NCI-H187 (cell line): Measurements from ENCODE around the gene B3GAT1.

Source experiments
- DNase-seq, 2 experiments: peaks; one replicate each; lab custom pipeline; 2025; lab: John Stamatoyannopoulos, UW

The B3GAT1 gene

DNA sequence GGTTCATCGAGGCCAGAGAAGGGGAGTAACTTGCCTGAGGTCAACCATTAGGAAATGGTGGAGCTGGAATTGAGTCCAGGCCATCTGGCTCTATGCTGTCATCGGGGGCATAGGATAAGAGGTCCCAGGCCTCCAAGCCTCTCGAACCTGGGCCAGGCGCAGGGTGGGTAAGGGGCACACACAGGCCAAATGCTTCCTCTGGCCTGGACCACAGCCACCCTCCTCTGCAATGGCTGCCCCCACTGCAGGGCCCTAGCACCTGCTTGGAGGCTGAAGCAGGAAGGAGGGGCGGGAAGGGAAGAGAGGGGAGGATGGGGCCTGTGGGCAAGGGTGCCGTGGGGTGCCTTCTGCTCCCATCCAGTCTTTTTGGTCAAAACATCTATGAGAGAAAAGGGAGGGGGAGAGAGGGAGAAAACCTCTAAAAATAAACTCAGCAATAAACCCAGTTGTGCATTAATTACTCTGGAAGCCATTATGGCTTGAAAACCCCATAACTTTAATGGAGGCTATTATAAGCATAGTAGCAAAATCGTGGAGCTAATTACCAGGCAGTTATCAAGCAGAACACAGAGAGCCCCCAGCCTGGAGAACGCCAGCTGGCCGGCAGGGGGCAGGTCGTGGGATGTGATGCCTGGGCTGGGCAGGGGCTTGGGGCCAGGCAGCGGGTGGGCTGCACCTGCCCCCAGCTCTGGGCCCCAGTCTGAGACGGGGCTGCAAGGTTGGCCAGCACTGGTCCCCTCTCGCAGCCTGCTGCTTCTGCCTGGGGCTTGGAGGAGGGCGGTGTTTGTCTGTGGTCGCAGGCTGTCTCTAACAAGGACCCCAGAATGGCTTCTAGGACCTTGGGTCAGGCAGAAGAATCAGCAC, 21.1 kb downstream of the B3GAT1 start:
- no peak for DNase-seq

- no peak for DNase-seq
Observed at GRCh38 chr11:134389464-134390180, 22.4 kb downstream of the B3GAT1 start.

GRCh38 chr11:134388590-134388989, 23.5 kb downstream of the B3GAT1 start:
- no peak for DNase-seq

- no peak for DNase-seq
Observed at GRCh38 chr11:134387501-134387900, 24.5 kb downstream of the B3GAT1 start.

DNA sequence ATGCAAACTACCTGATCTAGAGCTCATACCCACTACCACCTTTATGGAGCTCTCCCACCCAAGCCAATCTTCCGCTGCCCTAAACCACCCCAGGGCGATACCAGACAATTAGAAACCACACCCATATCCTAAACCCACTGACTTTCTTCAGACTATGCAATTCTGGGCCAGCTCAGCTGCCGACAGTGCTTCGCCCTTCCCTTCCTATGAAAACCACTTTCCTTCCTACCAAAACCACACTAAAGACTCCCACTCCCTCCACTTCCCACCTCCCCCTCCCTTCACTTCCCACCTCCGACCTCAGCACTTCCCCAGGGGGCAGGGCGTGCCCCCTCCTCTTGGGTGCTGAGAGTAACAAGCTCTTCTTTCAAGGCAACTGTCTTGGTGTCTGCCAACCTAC, 25.1 kb downstream of the B3GAT1 start:
- DNase-seq: no peak

GRCh38 chr11:134385774-134386565, 26.1 kb downstream of the B3GAT1 start:
- DNase-seq: peak; percentile 78 to 88

DNA sequence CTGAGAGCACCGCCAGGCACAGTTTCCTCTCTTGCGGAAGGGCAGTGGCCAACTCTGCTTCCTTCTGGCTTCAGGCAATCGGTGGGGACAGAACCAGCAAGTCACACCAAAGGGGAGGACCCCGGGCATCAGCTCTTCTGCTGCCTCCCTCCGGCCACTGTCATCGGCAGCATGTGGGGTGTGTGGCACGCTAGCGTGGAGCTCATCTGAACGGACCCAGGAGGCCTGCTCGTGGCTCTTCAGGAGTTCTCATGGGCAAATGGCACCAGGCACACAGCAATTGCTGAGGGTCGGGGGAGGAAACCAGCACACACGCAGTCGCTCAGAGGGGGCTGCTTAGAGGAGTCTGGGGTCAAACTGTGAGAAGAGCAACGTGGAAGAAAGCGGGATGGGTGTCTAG, 26.9 kb downstream of the B3GAT1 start:
- DNase-seq: no peak

DNA sequence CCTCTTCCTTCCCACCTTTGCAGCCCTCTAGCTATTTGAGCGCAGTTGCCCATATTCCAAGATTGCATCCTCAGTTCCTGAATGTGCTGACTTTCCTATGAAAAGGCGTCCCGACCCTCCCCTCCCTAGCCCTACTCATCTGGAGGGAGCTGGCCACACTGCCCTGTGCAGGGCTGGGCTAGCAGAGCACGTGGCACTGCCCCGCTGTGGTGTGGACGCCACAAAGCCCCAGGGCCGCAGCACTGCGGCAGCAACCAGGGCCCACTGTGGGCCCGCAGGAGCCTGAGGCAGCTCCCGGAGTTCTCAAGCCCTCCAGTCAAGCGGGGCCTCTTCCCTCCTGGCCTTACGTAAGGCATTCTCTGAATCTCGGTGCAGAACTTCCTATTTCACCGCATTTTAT, 27.6 kb downstream of the B3GAT1 start:
- DNase-seq: no peak

DNA sequence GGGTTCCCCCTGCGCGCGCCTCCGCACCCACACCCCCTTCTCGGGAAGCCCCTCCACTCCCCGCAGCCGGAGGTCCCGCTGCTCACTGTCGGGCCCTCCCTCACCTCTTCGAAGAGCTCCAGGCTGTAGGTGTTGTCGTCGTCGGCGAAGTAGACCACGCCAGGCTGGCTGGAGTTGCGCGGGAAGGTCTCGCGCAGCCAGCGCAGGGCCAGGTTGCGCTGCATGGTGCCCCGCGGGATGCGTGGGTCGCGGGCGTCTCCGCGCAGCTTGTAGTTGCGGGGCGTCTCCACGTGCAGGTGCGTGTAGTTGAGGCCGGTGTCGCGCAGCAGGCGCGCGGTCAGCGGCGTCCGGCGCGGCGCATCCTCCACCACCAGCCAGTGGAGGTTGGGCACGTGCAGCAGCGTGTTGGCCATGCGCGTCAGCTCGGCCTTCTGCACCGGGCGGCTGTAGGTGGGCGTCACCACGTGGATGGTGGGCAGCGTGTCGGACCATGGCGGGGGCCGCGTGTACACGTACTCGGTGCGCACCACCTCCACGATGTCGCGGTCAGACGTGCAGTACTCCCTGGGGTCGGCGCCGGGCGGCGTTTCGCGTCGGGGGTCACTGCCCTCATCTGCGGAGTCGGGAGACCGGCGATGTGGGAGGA, 28.3 kb downstream of the B3GAT1 start:
- no peak for DNase-seq

GRCh38 chr11:134382830-134383229, 29.2 kb downstream of the B3GAT1 start:
- DNase-seq: no peak

DNA sequence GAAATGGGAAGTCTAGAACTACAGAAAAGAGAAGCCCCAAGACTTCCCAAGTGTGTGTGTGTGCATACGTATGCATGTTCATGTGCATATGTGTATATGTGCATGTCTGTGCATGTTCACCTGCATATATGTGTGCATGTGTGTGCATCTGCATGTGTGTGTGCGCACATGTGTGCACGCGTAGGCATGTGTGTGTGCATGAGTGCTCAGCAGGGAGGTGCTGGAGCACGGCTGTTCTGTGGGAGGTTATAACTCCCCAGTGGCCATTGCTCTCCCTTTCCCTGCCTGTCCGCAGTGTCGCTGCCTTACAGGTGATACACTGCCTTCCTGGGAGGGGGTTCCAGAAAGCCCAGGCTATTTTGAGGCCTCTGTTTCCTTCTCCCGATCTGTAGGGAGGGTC, 29.8 kb downstream of the B3GAT1 start:
- no peak for DNase-seq

- DNase-seq: no peak
Observed at GRCh38 chr11:134380785-134381184, 31.3 kb downstream of the B3GAT1 start.

GRCh38 chr11:134380229-134380628, 31.8 kb downstream of the B3GAT1 start:
- no peak for DNase-seq

- DNase-seq: no peak
Observed at GRCh38 chr11:134379241-134379640, 32.8 kb downstream of the B3GAT1 start.

DNA sequence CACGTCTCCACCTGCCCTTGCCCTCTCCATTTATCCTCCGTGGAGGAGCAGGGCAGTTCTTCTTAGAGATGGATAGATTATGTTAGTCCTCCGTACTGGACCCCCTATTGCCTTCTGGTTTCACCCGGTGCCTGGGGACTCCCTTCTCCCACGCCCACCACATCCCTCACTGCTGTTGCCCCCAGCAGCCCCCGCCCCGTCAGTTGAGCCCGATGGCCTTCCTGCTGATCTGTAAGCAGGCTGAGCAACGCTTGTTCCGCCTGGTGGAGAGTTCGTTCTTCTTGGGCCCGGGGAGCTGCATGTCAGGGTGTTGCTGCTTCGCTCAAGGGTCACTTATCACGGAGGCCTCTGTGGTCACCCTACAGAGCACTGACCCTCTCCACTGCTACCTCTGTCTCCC, 34.2 kb downstream of the B3GAT1 start:
- DNase-seq: no peak

DNA sequence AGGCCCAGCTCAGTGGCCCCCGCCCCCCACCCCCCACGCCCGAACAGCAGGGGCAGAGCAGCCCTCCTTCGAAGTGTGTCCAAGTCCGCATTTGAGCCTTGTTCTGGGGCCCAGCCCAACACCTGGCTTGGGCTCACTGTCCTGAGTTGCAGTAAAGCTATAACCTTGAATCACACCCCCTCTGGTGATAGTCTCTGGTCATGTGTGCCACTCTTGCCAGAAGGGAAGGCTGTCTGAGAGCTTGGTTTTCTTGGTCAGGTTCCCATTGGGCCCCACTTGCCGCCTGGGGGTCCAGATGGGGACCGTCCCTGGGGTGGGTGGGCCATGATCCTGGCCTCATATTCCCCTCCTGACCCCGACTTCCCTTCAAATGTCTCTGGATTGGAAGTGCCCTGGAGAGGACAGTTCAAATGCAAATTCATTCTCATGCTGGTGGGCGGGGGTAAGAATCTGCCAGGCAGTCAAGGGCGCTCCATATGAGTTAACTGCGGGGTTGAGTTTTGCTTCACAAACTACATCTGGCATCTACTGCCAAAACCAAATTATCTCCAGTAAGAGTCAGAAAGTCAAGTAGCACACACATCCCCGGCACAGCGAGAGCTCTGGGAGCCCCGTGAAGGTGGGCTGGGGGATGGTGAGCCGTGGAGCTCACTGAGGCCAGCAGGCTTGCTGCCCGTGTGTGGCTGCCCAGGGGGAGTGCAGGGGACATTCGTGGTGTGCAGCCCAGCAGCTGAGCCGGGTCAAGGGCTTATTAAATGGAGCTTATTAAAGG, 35.7 kb downstream of the B3GAT1 start:
- DNase-seq: no peak

GRCh38 chr11:134374891-134375550, 37.0 kb downstream of the B3GAT1 start:
- DNase-seq: no peak

- no peak for DNase-seq
Observed at GRCh38 chr11:134374171-134374570, 37.9 kb downstream of the B3GAT1 start.

GRCh38 chr11:134373591-134374052, 38.4 kb downstream of the B3GAT1 start:
- DNase-seq: no peak

DNA sequence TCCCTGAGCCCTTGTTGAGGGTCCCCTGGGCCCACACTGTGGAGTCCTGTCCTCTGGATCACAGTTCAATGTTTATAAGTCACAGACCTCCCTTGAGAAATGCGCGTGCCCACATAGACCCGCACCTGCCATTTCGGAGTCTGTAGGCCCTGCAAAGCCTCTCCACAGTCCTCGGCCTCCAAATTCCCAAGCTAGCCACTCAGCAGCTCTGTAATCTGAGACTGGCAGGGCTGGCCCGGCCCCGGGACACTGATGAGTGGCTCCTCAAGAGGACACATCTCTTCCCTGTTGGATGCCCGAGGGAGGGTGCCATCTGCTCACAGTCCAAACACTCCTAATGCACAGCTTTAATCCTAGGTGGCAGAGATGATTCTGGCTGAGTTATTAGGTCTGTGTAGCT, 39.1 kb downstream of the B3GAT1 start:
- peak; percentile 77 to 89 for DNase-seq

DNA sequence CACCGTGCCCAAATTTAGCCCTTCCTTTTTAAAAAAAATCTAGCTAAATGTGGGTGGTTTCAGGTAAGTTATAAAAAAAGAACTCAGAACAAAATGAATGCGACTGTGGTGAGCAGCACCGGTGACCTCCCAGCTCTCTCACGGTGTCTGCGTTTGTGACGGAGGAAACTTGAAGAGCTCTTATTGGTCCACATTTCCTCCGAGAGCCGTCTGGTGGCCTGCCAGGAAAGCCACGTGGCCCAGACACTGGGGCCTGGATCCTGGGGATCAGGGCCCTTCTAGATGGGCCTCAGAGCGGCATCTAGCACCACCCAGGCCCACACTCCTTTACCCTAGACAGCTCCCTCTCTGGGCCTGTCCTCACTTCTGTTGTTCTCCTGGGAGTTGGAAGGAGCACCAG, 39.5 kb downstream of the B3GAT1 start:
- DNase-seq: no peak
